Measurements from ENCODE around the gene TMEM150A.
A peak's percentile ranks its signal among the peaks of the same experiment; 100 is the strongest.
"Not testable (repeated sequence)": the region's sequence is repeated elsewhere in the genome, so short reads cannot be mapped to it uniquely, and the experiment has no call there.

Gene TMEM150A

GRCh38 chr2:85611705-85612587 lies 9.4 kb upstream of the TMEM150A start, which contains the start of gene C2orf68:
Gene C2orf68 (minus strand): TSS chr2:85612066. CDS start chr2:85611984, 82 bp downstream.
- no peak for DNase-seq (ENCODE audit: low read depth)

- DNase-seq (ENCODE audit: low read depth): no peak
Measured at GRCh38 chr2:85611217-85611704, 8.8 kb upstream of the TMEM150A start.

GRCh38 chr2:85607268-85608215 lies 5.0 kb upstream of the TMEM150A start:
- no peak for DNase-seq (ENCODE audit: low read depth)

DNA sequence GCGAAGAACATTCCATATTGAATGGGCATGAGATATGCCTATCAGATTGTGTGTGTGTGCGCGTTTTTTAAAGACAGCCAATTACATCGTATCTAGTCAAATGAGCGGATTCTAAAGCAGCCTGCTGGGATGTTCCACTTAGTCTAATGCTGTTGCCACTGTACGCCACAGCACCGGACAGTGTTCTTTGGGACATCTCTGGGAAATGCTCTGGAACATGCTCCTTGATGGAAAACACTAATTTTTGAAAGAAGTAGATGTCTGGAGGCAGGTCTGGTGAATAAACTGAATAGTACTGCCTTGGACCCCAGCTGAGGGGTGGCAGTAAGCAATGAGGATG lies 3.6 kb upstream of the TMEM150A start:
- no peak for DNase-seq (ENCODE audit: low read depth)

DNA sequence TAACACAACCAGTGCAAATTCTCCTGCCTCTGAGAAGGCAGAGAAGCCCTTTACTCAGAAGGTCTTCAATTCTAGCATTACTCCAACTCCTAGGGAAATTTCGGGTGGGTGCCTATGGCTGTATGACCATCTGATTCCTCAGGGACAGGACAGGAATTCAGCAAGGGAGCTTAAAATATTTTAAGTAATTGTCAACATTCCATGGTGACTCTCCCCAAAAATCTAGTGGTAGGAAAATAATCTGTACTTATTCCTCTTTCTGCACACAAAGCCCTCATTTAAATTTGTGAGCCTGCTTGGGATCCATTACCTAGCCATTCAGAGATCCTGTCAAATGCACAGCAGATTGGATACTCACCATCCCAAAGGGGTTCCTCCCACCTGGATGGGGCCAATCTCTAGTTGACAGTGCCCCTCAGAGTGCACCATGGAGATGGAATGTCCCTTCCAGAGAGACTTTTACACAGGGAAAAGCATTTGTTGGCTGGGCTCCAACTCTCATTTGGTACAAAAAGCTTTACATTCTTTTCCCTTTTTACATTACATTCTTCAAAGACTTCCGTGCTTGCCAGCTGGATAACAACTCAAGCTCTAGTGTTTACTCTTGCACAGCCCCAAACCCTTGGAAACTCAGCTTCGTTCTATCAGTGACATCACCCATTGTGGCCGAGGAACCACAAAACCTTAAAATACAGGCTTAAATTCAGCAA lies 3.1 kb upstream of the TMEM150A start:
- no peak for DNase-seq (ENCODE audit: low read depth)

GRCh38 chr2:85604568-85605339 lies 2.3 kb upstream of the TMEM150A start:
- DNase-seq (ENCODE audit: low read depth): no peak

GRCh38 chr2:85604133-85604444 lies 1.6 kb upstream of the TMEM150A start:
- not testable (repeated sequence) for DNase-seq (ENCODE audit: low read depth)

DNA sequence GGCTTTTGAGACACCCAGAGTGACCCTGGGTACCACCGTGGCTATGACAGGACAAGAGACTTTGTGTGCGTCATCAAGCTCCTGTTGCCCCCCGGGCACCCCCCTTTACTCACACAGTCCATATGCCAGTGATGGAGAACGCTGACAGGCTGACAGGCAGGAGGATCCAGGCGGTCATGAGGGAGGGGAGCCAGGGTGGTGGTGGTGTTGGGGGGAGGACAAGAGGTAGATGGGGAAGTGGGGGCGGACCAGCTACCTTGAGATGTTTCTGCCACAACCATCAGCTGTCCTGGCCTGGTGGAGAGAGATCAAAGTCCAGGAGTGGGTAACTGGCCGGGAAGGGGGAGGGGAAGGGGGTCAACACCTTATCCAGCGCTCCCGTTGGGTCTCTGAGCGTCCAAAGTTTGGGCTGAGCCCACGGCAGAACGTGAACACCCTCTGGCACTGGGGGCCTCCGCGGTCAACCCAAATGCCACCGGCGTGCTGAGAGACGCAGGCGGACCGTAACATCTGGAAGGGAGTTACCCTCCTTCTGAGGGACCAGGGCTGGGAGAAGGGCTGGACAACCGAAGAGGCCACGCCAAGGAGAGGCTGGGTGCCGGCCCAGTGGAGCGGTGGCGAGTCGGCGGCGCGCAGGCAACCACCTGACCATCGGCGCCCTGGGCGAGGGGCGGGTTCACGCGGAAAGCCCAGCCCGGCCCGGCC lies 575 bp downstream of the TMEM150A start:
- no peak for DNase-seq (ENCODE audit: low read depth)

GRCh38 chr2:85600951-85601770 lies 1.3 kb downstream of the TMEM150A start:
- DNase-seq (ENCODE audit: low read depth): no peak

DNA sequence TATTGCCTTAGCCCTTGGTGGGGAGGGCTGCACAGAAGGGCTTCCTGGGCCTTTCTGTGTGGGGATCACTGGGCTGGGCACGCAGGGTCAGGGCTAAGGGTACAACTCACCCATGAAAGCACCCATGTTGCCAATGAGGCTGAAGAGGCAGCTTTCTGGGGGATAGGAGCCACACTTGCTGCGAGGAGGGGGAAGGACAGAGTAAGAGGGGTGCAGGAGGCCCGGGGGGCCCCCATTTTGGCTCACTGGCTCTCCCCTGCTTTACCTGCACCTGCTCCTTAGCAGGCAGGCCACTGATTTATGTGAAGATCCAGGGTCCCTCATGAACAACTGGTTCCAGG lies 2.3 kb downstream of the TMEM150A start:
- no peak for DNase-seq (ENCODE audit: low read depth)

- DNase-seq (ENCODE audit: low read depth): no peak
Measured at GRCh38 chr2:85599468-85600234, 2.8 kb downstream of the TMEM150A start.

DNA sequence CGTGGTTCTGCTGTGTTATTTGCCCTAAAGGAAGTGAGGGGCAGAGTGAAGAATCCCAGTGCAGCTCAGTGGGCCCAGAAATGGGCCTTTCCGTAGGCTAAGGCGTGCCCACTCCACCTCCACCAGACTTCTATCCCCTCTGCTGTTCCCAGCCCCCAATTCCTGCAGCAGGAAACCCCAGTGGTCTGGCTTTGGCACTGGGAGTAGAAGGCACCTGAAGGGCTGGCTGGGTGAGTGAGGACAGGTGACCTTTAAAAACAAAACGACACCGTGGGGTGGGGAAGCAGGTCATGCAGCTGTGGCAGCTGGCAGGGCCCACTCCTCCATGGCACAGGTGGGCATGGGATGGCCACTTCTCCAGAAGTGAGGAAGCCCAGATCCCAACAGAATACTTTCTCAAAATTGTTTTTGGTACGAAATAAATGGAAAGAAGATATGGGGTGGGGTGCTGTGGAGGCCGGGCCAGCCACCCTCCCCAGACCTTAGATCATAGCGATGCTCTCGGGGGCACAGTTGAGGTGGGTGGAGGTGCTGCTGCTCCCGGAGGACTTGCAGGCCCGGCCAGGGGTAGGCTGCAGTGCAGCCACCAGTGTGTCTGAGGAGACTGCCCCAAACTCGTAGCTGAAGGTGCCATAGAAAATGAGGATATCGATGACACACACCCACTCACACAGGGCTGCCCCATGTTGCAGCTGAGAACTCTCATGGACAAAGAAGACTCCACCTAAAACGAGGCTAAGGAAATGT lies 3.7 kb downstream of the TMEM150A start:
- DNase-seq (ENCODE audit: low read depth): no peak

GRCh38 chr2:85597241-85597640 lies 5.3 kb downstream of the TMEM150A start:
- DNase-seq (ENCODE audit: low read depth): no peak

DNA sequence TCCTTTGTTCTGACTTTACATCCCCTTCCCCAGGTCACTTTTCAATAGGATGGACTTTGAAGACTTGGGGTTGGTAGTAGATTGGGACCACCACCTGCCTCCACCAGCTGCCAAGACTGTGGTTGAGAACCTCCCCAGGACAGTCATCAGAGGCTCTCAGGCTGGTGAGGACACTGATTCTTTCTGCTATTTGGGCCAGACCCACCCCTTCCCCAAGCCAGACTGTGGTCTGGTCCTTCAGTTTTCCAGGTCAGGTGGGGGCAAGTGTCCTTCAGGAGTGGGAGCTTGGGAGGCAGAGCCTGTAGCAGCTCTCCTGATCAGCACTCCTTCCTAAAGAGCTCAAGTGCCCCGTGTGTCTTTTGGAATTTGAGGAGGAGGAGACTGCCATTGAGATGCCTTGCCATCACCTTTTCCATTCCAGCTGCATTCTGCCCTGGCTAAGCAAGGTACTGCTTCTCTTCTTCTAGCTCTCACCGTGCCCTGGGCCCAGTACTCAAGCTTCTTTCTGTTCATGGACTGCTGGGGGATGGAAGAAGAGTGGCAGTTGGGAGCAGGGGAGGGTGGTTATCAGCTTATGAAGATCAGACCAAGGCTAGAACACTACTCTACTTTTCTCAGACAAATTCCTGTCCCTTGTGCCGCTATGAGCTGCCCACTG lies 5.9 kb downstream of the TMEM150A start:
- DNase-seq (ENCODE audit: low read depth): no peak

- DNase-seq (ENCODE audit: low read depth): no peak
Measured at GRCh38 chr2:85596026-85596333, 6.5 kb downstream of the TMEM150A start.

GRCh38 chr2:85595301-85596025 lies 7.0 kb downstream of the TMEM150A start, which contains the start of gene RNF181:
Gene RNF181 (plus strand): TSS chr2:85595745. CDS start chr2:85595764, 19 bp downstream.
- peak; percentile 94 for DNase-seq (ENCODE audit: low read depth)

DNA sequence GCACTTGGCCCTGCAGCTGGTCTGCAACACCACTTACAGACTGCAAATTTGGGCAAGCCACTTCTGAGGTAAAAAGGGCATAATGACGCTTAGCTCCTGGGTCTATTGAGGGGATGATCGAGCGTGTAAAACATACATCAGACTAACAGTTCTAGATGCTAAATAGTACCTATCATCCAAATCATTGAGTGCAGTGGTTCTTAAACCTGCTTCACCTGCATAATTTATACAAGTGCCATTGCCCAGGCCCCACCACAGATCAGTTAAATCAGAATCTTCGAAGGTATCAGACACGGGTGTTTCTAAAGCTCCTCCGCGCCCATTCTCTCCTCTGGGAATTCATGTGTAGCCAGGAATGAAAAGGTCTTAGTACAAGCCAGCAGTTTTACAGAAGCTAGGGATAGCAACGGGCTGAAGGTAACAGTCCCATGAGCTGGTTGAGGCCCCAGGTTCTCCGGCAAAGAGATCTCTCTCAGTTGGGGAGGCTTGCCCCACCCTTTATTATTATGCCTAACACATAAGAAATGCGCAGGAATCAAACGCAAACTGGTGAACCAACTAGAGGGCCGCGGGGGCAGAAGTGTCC lies 7.7 kb downstream of the TMEM150A start:
- no peak for DNase-seq (ENCODE audit: low read depth)

Data from HS-5 (cell line).